Measurements from ENCODE around the gene BLVRA.

The BLVRA gene

DNA sequence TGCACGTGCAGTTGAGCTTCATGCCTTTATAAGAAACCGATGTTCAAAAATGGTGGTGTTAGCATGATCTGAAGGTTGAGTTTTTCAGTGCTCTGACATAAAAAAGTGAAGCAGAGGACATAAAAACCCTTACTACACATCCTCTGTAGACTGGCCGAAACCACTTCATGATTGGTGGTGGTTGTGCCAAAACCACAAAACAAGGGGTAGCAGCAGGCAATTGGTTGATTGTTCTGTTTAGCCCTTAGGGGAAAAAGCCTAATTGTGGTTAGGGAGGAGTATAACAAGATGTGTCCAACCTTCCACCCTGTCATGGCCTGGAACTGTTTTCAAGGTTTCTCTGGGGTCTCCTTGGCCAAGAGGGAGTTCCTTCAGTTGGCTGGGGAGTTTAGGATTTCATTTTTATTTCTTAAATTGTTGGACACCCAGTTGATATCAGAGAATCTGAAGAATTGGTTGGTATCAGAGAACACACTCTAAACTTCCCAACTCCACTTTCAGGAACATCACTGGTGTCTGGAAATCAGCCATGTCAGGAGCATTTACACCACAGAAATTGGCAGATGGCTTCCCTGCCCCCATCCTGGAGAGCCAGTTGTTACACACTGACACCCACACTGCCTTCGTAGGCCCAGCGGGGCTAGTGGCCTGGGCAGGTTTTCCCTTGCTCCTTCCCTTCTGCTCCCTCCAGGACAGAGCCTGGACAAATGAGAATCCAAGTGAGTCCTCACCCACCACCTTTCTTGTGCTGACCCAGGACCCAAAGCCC, 92.1 kb downstream of the BLVRA start:
- no peak for TF ChIP-seq ZFP3 (CRISPR knock-in tag; IDR thresholded peaks at IDR 0.05)
- no peak for TF ChIP-seq TCF4 (CRISPR knock-in tag; IDR thresholded peaks at IDR 0.05; ENCODE audit: borderline replicate concordance)
- no peak for TF ChIP-seq TOX (CRISPR knock-in tag; IDR thresholded peaks at IDR 0.05; ENCODE audit: borderline replicate concordance)
- TF ChIP-seq ZC3H10 (CRISPR knock-in tag; IDR thresholded peaks at IDR 0.05), result no peak
- no peak for TF ChIP-seq PPARA (CRISPR knock-in tag; IDR thresholded peaks at IDR 0.05; ENCODE audit: borderline replicate concordance)
- TF ChIP-seq ZNF70 (CRISPR knock-in tag; IDR thresholded peaks at IDR 0.05), result no peak
- TF ChIP-seq BACH2 (CRISPR knock-in tag; IDR thresholded peaks at IDR 0.05; ENCODE audit: borderline replicate concordance), result no peak
- TF ChIP-seq, protein P1, sequence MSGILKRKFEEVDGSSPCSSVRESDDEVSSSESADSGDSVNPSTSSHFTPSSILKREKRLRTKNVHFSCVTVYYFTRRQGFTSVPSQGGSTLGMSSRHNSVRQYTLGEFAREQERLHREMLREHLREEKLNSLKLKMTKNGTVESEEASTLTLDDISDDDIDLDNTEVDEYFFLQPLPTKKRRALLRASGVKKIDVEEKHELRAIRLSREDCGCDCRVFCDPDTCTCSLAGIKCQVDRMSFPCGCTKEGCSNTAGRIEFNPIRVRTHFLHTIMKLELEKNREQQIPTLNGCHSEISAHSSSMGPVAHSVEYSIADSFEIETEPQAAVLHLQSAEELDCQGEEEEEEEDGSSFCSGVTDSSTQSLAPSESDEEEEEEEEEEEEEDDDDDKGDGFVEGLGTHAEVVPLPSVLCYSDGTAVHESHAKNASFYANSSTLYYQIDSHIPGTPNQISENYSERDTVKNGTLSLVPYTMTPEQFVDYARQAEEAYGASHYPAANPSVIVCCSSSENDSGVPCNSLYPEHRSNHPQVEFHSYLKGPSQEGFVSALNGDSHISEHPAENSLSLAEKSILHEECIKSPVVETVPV (CRISPR knock-in tag; IDR thresholded peaks at IDR 0.05), result no peak
- TF ChIP-seq RARB (CRISPR knock-in tag; IDR thresholded peaks at IDR 0.05), result no peak
- TF ChIP-seq ZNF8 (CRISPR knock-in tag; IDR thresholded peaks at IDR 0.05), result no peak
- TF ChIP-seq ESRRG (CRISPR knock-in tag; IDR thresholded peaks at IDR 0.05), result no peak
- ATAC-seq, result no peak

DNA sequence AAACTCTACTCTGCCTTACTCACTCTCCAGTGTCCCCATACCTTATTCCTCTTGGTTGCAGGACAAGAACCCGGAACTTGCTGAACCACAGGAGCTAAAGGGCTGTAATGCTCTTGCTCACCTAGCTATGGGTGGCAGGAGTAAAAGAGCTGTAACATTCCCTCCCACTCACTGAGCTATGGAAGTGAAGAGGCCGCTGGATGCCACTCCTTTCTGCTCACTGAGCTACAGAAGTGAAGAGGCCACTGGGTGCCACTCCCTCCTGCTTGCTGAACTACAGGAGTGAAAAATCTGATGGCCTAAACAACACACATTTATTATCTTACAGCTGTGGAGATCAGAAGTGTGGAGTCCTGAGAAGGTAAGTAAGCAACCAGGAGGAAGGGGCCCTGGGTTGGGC, 93.3 kb downstream of the BLVRA start:
- TF ChIP-seq, protein P2, sequence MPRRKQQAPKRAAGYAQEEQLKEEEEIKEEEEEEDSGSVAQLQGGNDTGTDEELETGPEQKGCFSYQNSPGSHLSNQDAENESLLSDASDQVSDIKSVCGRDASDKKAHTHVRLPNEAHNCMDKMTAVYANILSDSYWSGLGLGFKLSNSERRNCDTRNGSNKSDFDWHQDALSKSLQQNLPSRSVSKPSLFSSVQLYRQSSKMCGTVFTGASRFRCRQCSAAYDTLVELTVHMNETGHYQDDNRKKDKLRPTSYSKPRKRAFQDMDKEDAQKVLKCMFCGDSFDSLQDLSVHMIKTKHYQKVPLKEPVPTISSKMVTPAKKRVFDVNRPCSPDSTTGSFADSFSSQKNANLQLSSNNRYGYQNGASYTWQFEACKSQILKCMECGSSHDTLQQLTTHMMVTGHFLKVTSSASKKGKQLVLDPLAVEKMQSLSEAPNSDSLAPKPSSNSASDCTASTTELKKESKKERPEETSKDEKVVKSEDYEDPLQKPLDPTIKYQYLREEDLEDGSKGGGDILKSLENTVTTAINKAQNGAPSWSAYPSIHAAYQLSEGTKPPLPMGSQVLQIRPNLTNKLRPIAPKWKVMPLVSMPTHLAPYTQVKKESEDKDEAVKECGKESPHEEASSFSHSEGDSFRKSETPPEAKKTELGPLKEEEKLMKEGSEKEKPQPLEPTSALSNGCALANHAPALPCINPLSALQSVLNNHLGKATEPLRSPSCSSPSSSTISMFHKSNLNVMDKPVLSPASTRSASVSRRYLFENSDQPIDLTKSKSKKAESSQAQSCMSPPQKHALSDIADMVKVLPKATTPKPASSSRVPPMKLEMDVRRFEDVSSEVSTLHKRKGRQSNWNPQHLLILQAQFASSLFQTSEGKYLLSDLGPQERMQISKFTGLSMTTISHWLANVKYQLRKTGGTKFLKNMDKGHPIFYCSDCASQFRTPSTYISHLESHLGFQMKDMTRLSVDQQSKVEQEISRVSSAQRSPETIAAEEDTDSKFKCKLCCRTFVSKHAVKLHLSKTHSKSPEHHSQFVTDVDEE (CRISPR knock-in tag; IDR thresholded peaks at IDR 0.05), result no peak
- no peak for TF ChIP-seq ISL1 (CRISPR knock-in tag; IDR thresholded peaks at IDR 0.05)
- TF ChIP-seq, protein P3, sequence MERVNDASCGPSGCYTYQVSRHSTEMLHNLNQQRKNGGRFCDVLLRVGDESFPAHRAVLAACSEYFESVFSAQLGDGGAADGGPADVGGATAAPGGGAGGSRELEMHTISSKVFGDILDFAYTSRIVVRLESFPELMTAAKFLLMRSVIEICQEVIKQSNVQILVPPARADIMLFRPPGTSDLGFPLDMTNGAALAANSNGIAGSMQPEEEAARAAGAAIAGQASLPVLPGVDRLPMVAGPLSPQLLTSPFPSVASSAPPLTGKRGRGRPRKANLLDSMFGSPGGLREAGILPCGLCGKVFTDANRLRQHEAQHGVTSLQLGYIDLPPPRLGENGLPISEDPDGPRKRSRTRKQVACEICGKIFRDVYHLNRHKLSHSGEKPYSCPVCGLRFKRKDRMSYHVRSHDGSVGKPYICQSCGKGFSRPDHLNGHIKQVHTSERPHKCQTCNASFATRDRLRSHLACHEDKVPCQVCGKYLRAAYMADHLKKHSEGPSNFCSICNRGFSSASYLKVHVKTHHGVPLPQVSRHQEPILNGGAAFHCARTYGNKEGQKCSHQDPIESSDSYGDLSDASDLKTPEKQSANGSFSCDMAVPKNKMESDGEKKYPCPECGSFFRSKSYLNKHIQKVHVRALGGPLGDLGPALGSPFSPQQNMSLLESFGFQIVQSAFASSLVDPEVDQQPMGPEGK (CRISPR knock-in tag; IDR thresholded peaks at IDR 0.05; ENCODE audit: borderline replicate concordance), result no peak
- TF ChIP-seq ARNTL (CRISPR knock-in tag; IDR thresholded peaks at IDR 0.05; ENCODE audit: borderline replicate concordance, low read depth), result no peak
- no peak for TF ChIP-seq ZNF70 (CRISPR knock-in tag; IDR thresholded peaks at IDR 0.05)
- TF ChIP-seq ZNF8 (CRISPR knock-in tag; IDR thresholded peaks at IDR 0.05), result no peak
- TF ChIP-seq, protein P1 (CRISPR knock-in tag; IDR thresholded peaks at IDR 0.05), result no peak
- TF ChIP-seq TOX (CRISPR knock-in tag; IDR thresholded peaks at IDR 0.05; ENCODE audit: borderline replicate concordance), result no peak
- no peak for TF ChIP-seq RARB (CRISPR knock-in tag; IDR thresholded peaks at IDR 0.05)
- TF ChIP-seq, protein P4, sequence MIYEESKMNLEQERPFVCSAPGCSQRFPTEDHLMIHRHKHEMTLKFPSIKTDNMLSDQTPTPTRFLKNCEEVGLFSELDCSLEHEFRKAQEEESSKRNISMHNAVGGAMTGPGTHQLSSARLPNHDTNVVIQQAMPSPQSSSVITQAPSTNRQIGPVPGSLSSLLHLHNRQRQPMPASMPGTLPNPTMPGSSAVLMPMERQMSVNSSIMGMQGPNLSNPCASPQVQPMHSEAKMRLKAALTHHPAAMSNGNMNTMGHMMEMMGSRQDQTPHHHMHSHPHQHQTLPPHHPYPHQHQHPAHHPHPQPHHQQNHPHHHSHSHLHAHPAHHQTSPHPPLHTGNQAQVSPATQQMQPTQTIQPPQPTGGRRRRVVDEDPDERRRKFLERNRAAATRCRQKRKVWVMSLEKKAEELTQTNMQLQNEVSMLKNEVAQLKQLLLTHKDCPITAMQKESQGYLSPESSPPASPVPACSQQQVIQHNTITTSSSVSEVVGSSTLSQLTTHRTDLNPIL (CRISPR knock-in tag; IDR thresholded peaks at IDR 0.05; ENCODE audit: low read depth), result no peak
- TF ChIP-seq, protein P5, sequence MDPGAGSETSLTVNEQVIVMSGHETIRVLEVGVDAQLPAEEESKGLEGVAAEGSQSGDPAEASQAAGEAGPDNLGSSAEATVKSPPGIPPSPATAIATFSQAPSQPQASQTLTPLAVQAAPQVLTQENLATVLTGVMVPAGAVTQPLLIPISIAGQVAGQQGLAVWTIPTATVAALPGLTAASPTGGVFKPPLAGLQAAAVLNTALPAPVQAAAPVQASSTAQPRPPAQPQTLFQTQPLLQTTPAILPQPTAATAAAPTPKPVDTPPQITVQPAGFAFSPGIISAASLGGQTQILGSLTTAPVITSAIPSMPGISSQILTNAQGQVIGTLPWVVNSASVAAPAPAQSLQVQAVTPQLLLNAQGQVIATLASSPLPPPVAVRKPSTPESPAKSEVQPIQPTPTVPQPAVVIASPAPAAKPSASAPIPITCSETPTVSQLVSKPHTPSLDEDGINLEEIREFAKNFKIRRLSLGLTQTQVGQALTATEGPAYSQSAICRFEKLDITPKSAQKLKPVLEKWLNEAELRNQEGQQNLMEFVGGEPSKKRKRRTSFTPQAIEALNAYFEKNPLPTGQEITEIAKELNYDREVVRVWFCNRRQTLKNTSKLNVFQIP (CRISPR knock-in tag; IDR thresholded peaks at IDR 0.05; ENCODE audit: borderline replicate concordance, low read depth), result no peak
- no peak for TF ChIP-seq BACH2 (CRISPR knock-in tag; IDR thresholded peaks at IDR 0.05; ENCODE audit: borderline replicate concordance)
- TF ChIP-seq OSR1 (CRISPR knock-in tag; IDR thresholded peaks at IDR 0.05), result no peak
- TF ChIP-seq ESRRG (CRISPR knock-in tag; IDR thresholded peaks at IDR 0.05), result no peak
- no peak for ATAC-seq

Measured in SK-N-SH treated with all-trans-retinoic acid at 6 μM for 48 hours (cell line).